ENCODE data around the gene RPL31. TPM values are rescaled to one million over a fixed set of nuclear protein-coding genes. Genes with fewer than 3 reads are reported as not detected.

Gene RPL31
- total RNA-seq, 1 donor from 2014 or later: 1,439 TPM

GRCh38 chr2:100968146-100969145 is 33.6 kb upstream of the RPL31 start:
- Mint-ChIP-seq H3K4me3 (no peak overlapping the region), H3K27ac (ENCODE audit: unreplicated experiment) (no peak overlapping the region)

GRCh38 chr2:100969998-100970397 is 32.1 kb upstream of the RPL31 start:
- H3K9me3 Mint-ChIP-seq: no peaks in the 10 kb centered on the region
- H3K27ac Mint-ChIP-seq (ENCODE audit: unreplicated experiment): no peak overlapping the region
- TF ChIP-seq CTCF (conservative IDR thresholded peaks at IDR 0.05): no peak
- H3K4me1 Mint-ChIP-seq: no peaks in the 10 kb centered on the region
- H3K4me3 Mint-ChIP-seq: no peak overlapping the region
- DNase-seq (ENCODE audit: low read depth, low spot score): no peak
- H3K27me3 Mint-ChIP-seq (ENCODE audit: low read depth): no peaks in the 10 kb centered on the region
- H3K36me3 Mint-ChIP-seq (ENCODE audit: low read depth): no peaks in the 10 kb centered on the region

More at GRCh38 chr2:100968146-100969145, 33.6 kb upstream of the RPL31 start:
- no peaks in the 10 kb centered on the region for H3K4me1 Mint-ChIP-seq
- H3K27me3 Mint-ChIP-seq (ENCODE audit: low read depth): no peaks in the 10 kb centered on the region
- H3K9me3 Mint-ChIP-seq: no peaks in the 10 kb centered on the region
- TF ChIP-seq CTCF (conservative IDR thresholded peaks at IDR 0.05): no peak
- no peak for DNase-seq (ENCODE audit: low read depth, low spot score)
- no peaks in the 10 kb centered on the region for H3K36me3 Mint-ChIP-seq (ENCODE audit: low read depth)

GRCh38 chr2:100971221-100971620 is 30.9 kb upstream of the RPL31 start:
- no peaks in the 10 kb centered on the region for H3K4me1 Mint-ChIP-seq
- no peaks in the 10 kb centered on the region for H3K27me3 Mint-ChIP-seq (ENCODE audit: low read depth)
- no peaks in the 10 kb centered on the region for H3K36me3 Mint-ChIP-seq (ENCODE audit: low read depth)
- no peak for DNase-seq (ENCODE audit: low read depth, low spot score)
- no peak for TF ChIP-seq CTCF (conservative IDR thresholded peaks at IDR 0.05)
- H3K27ac Mint-ChIP-seq (ENCODE audit: unreplicated experiment): no peak overlapping the region
- H3K4me3 Mint-ChIP-seq: no peak overlapping the region
- H3K9me3 Mint-ChIP-seq: no peaks in the 10 kb centered on the region

- Mint-ChIP-seq H3K36me3 (ENCODE audit: low read depth) (no peaks in the 10 kb centered on the region), H3K4me3 (no peak overlapping the region), H3K27me3 (ENCODE audit: low read depth) (no peaks in the 10 kb centered on the region), H3K9me3 (no peaks in the 10 kb centered on the region), H3K27ac (ENCODE audit: unreplicated experiment) (no peak overlapping the region), H3K4me1 (peaks cover 10% of the 10 kb centered on the region)
- TF ChIP-seq CTCF (conservative IDR thresholded peaks at IDR 0.05): no peak
- DNase-seq (ENCODE audit: low read depth, low spot score): no peak
Measured at GRCh38 chr2:100972452-100972851, 29.6 kb upstream of the RPL31 start.

- no peaks in the 10 kb centered on the region for H3K36me3 Mint-ChIP-seq (ENCODE audit: low read depth)
- H3K9me3 Mint-ChIP-seq: no peaks in the 10 kb centered on the region
- H3K4me1 Mint-ChIP-seq: peaks cover 24% of the 10 kb centered on the region
- no peak overlapping the region for H3K4me3 Mint-ChIP-seq
- no peaks in the 10 kb centered on the region for H3K27me3 Mint-ChIP-seq (ENCODE audit: low read depth)
- H3K27ac Mint-ChIP-seq (ENCODE audit: unreplicated experiment): no peak overlapping the region
- no peak for TF ChIP-seq CTCF (conservative IDR thresholded peaks at IDR 0.05)
- DNase-seq (ENCODE audit: low read depth, low spot score): no peak
Measured at GRCh38 chr2:100974712-100975520, 27.2 kb upstream of the RPL31 start.
